ENCODE data around the gene NPB.

The NPB gene

DNA sequence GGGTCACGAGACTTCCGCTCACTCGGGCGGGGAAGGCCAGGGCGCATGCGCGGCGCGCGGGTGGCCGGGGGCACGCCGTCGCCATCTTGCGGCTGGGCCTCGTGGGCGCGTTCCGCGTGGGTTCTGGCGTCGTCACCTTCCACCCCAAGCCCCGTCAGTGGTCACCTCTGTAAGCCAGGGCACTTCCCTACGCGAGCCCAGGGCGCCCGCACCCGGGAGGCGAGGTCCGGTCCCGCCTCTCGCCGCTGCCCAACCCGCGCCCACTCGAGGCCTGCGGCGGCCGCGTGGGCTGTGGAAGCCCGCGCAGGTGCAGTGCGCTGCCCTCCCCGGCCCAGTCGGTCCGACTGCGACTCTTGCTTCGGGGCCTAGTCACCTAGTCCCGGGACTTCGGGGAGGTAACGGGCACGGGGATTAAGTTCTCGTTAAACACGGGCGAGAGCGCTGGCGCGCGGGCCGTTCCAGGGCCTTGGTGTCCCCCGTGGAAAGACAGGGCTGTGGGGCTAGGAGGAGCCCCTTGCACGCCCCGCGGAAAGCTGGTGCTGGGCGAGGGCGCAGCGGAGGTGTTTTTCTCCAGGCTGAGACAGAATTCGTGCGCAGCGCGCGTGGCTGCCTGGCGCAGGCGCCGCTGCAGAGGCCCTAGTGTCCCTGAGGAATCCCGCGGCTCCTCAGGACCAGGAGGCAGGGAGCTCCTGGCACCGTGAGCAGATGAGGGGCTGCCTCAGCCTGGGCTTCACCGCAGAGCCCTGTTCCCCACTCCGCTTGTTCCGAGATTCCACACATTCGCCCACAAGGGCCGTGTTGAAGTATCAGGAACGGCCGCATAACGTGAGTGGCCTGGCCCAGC is 30.4 kb upstream of the NPB start:
- TF ChIP-seq, protein P1, sequence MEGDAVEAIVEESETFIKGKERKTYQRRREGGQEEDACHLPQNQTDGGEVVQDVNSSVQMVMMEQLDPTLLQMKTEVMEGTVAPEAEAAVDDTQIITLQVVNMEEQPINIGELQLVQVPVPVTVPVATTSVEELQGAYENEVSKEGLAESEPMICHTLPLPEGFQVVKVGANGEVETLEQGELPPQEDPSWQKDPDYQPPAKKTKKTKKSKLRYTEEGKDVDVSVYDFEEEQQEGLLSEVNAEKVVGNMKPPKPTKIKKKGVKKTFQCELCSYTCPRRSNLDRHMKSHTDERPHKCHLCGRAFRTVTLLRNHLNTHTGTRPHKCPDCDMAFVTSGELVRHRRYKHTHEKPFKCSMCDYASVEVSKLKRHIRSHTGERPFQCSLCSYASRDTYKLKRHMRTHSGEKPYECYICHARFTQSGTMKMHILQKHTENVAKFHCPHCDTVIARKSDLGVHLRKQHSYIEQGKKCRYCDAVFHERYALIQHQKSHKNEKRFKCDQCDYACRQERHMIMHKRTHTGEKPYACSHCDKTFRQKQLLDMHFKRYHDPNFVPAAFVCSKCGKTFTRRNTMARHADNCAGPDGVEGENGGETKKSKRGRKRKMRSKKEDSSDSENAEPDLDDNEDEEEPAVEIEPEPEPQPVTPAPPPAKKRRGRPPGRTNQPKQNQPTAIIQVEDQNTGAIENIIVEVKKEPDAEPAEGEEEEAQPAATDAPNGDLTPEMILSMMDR (IDR thresholded peaks at IDR 0.05; ENCODE audit: insufficient read depth, low read depth, low read length, missing control alignments) = peak; percentile 34
- peak; percentile 96 for DNase-seq (ENCODE audit: low read depth)
- H3K4me3 ChIP-seq (ENCODE audit: low read depth, low read length) = peak overlapping the region; percentile 99

DNA sequence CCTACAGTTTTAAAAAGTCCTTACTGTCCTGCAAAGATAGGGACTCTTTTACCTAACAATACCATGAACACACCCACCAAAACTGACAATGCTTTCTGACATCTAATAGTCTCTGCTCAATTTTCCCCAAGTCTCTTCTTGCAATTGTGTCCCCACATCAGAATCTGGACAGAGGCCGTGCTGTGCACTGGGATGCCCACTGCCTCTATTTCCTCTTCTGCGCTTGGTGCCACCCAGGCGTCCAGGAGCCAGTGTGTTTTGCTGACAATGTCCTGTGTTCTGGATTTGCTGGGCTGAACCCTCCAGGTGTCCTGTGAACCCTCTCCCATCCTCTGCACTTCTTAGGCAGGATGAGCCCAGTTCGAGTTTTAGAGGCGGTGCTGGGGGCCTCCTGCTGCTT is 24.5 kb upstream of the NPB start:
- DNase-seq (ENCODE audit: low read depth) = no peak
- TF ChIP-seq, protein P1 (IDR thresholded peaks at IDR 0.05; ENCODE audit: insufficient read depth, low read depth, low read length, missing control alignments) = no peak
- H3K4me3 ChIP-seq (ENCODE audit: low read depth, low read length) = no peak overlapping the region

DNA sequence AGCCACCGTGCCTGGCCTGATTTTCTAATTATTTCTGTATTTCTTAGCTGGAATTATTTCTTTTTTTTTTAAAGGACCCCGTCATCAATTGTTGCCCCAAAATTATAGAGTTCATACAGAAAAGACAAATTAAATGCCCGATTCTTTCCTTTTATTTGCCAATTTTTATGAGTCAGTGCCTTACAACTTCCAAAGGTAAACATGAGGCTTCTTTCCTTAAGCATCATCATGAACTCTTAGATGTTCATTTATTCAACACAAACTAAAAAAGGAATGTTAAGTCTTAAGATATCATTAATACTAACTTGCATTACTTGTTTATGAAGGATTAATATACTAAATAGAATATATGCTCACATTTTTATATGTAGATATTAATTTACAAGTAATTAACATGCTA is 23.7 kb upstream of the NPB start:
- no peak overlapping the region for H3K4me3 ChIP-seq (ENCODE audit: low read depth, low read length)
- DNase-seq (ENCODE audit: low read depth) = no peak
- TF ChIP-seq, protein P1 (IDR thresholded peaks at IDR 0.05; ENCODE audit: insufficient read depth, low read depth, low read length, missing control alignments) = no peak

DNA sequence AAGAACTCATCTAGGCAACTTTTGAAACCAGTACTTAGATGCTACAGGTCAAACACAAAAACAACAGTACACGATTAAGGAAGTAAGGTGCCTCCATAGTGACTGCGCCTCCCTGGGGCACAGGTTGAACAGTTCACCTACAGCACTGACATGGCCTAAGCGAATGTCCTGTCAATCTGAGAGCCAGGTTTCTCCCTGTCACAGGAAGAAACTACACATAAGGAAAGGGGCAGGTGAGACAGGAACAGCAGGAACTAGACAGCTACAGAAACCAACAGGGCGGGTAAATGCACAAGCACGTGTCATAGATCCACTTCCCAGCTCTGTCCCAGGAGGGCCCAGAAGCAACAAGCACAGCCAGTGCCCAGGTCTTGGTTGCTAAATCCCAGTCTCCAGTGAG is 22.9 kb upstream of the NPB start:
- DNase-seq (ENCODE audit: low read depth) = no peak
- TF ChIP-seq, protein P1 (IDR thresholded peaks at IDR 0.05; ENCODE audit: insufficient read depth, low read depth, low read length, missing control alignments) = no peak
- H3K4me3 ChIP-seq (ENCODE audit: low read depth, low read length) = no peak overlapping the region

DNA sequence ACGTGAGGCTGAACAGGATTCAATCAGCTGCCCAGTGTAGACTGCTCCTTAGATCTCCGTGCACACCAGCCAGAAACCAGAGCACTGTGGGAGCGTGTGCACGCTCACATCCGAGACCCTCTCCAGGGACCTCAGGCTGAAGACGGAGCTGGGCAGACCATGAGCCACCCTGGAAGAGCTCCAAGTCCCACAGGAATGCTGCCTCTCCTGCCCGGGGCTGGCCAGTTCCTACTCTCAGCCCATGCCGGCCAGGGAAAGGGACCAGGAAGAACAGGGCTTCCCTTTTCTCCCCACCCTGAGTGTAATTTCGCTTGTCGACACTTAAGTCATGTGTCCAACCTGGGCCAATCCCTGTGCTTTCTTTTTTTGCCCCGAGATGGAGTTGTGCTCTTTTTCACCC is 17.5 kb upstream of the NPB start:
- no peak for DNase-seq (ENCODE audit: low read depth)
- TF ChIP-seq, protein P1 (IDR thresholded peaks at IDR 0.05; ENCODE audit: insufficient read depth, low read depth, low read length, missing control alignments) = no peak
- no peak overlapping the region for H3K4me3 ChIP-seq (ENCODE audit: low read depth, low read length)

DNA sequence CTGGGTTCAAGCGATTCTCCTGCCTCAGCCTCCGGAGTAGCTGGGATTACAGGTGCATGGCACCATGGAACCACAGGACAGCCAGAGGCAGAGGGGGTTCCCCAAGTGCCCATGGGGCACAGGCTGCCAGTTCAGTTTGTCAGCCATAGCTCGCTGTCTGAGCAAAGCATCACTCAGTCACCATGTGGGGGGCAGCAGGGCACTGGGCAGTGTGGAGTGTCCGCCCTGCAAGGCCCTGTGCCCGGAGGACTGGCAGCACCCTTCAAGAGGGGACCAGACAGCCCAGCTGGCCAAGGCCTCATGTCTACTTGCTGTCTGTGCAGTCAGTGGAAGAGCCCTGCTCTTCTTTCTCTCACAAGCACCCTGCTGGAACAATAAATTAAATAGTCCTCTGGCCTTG is 17.1 kb upstream of the NPB start:
- DNase-seq (ENCODE audit: low read depth) = no peak
- H3K4me3 ChIP-seq (ENCODE audit: low read depth, low read length) = no peak overlapping the region
- TF ChIP-seq, protein P1 (IDR thresholded peaks at IDR 0.05; ENCODE audit: insufficient read depth, low read depth, low read length, missing control alignments) = no peak

DNA sequence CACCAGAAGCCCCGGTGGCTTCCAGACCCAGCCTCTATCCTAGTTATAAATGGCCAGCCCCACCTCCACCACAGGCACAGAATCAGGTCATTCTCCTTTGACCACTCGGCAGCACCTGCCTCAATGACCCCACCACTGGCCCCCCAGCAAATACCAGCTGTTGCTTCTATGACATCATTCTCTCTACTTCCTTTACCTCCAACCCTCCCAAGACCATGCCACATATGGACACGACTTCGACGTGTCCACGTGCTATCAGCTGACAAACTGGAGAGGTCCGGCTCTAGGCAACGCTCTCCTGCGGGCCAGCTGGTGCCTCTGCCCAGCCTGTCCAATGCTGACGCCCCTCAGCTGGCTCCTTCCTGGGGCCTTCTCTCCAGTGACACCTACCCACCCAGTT is 16.6 kb upstream of the NPB start:
- H3K4me3 ChIP-seq (ENCODE audit: low read depth, low read length) = no peak overlapping the region
- DNase-seq (ENCODE audit: low read depth) = no peak
- TF ChIP-seq, protein P1 (IDR thresholded peaks at IDR 0.05; ENCODE audit: insufficient read depth, low read depth, low read length, missing control alignments) = no peak
